Mesendoderm (in vitro differentiated cells): Measurements from ENCODE around the gene SNX8.
"Not testable (repeated sequence)": the region's sequence is repeated elsewhere in the genome, so short reads cannot be mapped to it uniquely, and the experiment has no call there.

Source experiments
- DNase-seq: peaks from one replicate; pipeline ENCODE4 v3.0.0; 2013
- H2AK5ac ChIP-seq: 2 replicates; pipeline ENCODE4 v1.6.1; 2013; ENCODE audit warnings: low read length, inconsistent platforms
- H2BK120ac ChIP-seq: 2 replicates; pipeline ENCODE4 v1.6.1; 2013; ENCODE audit warnings: low read depth, mild to moderate bottlenecking, low read length, moderate library complexity, mixed read lengths
- H2BK15ac ChIP-seq: replicated peaks from 2 replicates; pipeline ENCODE4 v1.6.1; 2013; ENCODE audit warnings: low read depth, mild to moderate bottlenecking, moderate library complexity
- H2BK5ac ChIP-seq: 2 replicates; pipeline ENCODE4 v1.6.1; 2013; ENCODE audit warnings: low read length, inconsistent platforms
- H3K18ac ChIP-seq: 2 replicates; pipeline ENCODE4 v1.6.1; 2013; ENCODE audit warnings: mild to moderate bottlenecking, low read length, mixed read lengths
- H3K23ac ChIP-seq: one replicate; pipeline ENCODE4 v1.6.1; 2013; ENCODE audit warnings: low read length
- H3K27ac ChIP-seq: 2 replicates; pipeline ENCODE4 v1.5.1; 2013; ENCODE audit warnings: low read depth, mild to moderate bottlenecking, inconsistent platforms, low read length, moderate library complexity
- H3K27me3 ChIP-seq: 2 replicates; pipeline ENCODE4 v1.6.1; 2013; ENCODE audit warnings: low read length, control low read depth, mild to moderate bottlenecking, inconsistent platforms; ENCODE audit not compliant: insufficient read depth, poor library complexity
- H3K36me3 ChIP-seq: 2 replicates; pipeline ENCODE4 v1.6.1; 2013; ENCODE audit warnings: low read length, inconsistent platforms; ENCODE audit not compliant: control insufficient read depth, insufficient read depth
- H3K4ac ChIP-seq: one replicate; pipeline ENCODE4 v1.6.1; 2013; ENCODE audit warnings: low read depth, mild to moderate bottlenecking, low read length, moderate library complexity
- H3K4me1 ChIP-seq: 2 replicates; pipeline ENCODE4 v1.6.1; 2013; ENCODE audit warnings: low read depth, low read length, inconsistent platforms; ENCODE audit not compliant: control insufficient read depth
- H3K4me2 ChIP-seq: 2 replicates; pipeline ENCODE4 v1.6.1; 2013; ENCODE audit warnings: low read length
- H3K4me3 ChIP-seq: 2 replicates; pipeline ENCODE4 v1.5.1; 2013; ENCODE audit warnings: mild to moderate bottlenecking, low read length
- H3K56ac ChIP-seq: one replicate; pipeline ENCODE4 v1.6.1; 2013; ENCODE audit warnings: low read length
- H3K79me1 ChIP-seq: 2 replicates; pipeline ENCODE4 v1.6.1; 2013; ENCODE audit warnings: low read length, inconsistent platforms
- H3K79me2 ChIP-seq: 2 replicates; pipeline ENCODE4 v1.6.1; 2013; ENCODE audit warnings: mild to moderate bottlenecking, low read length; ENCODE audit not compliant: control insufficient read depth, insufficient read depth
- H3K9ac ChIP-seq: 2 replicates; pipeline ENCODE4 v1.6.1; 2013; ENCODE audit warnings: low read length, inconsistent platforms
- H4K5ac ChIP-seq: one replicate; pipeline ENCODE4 v1.6.1; 2013; ENCODE audit warnings: low read length
- H4K8ac ChIP-seq: one replicate; pipeline ENCODE4 v1.6.1; 2013; ENCODE audit warnings: low read depth, mild to moderate bottlenecking, control low read depth, low read length, moderate library complexity
- WGBS: extraction: QIAGEN DNeasy Blood & Tissue Kit; methylation state at CpG from one replicate; pipeline ENCODE4 v1.1.7; 2013; ENCODE audit warnings: low lambda C conversion rate, missing lambda C conversion rate; ENCODE audit not compliant: insufficient coverage; ENCODE audit errors: extremely low coverage; 5-methylcytosine and 5-hydroxymethylcytosine counted together

The SNX8 gene

GRCh38 chr7:2353936-2354185 is 39.6 kb upstream of the SNX8 start:
- Histone ChIP-seq H3K23ac (no peak overlapping the region), H4K8ac (no peak overlapping the region), H3K79me1 (peaks cover 4% of the 10 kb centered on the region), H3K4me2 (peak overlapping the region; percentile 66), H3K18ac (peak overlapping the region; percentile 72), H3K36me3 (peaks cover 3% of the 10 kb centered on the region), H2BK5ac (peak overlapping the region; percentile 44), H3K9ac (peak overlapping the region; percentile 91), H2AK5ac (no peak overlapping the region), H2BK120ac (peak overlapping the region; percentile 46), H3K79me2 (peaks cover 50% of the 10 kb centered on the region), H4K5ac (no peak overlapping the region), H3K4ac (peak overlapping the region; percentile 83), H3K4me3 (peak overlapping the region; percentile 85), H3K27ac (peak overlapping the region; percentile 75), H3K56ac (peak overlapping the region; percentile 97), H3K27me3 (no peaks in the 10 kb centered on the region), H2BK15ac (no peak overlapping the region), H3K4me1 (no peaks in the 10 kb centered on the region)
- no CpG with 5 or more reads among the region's 26 CpGs for WGBS
- DNase-seq, result peak; percentile 92

DNA sequence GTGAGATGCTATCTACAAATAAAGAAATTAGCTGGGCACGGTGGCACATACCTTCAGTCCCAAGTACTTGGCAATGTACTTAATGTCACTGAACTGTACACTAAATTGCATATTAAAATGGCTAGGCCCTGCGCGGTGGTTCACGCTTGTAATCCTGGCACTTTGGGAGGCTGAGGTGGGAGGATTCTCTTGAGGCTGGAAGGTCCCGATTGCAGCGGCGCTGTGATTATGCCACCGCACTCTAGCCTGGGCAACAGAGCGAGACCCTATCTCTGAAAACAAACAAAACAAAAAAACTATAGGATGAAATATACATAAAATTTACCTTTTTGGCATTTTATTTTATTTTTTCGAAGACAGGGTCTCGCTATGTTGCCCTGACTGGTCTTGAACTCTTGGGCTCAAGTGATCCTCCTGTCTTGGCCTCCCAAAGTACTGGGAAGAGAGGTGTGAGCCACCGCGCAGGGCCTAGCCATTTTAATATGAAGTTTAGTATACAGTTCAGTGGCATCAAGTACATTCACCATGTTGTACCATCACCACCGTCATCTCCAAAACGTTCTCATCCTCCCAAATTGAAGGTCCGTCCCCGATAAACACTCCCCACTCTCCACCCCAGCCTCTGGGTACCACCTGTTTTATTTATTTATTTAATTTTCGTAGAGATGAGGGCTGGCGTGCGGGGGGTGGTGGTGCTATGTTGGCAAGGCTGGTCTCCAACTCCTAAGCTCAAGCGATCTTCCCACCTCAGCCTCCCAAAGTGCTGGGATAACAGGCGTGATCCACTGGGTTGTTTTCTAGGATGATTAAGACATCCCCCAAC is 39.1 kb upstream of the SNX8 start:
- peak overlapping the region; percentile 61 for H3K18ac ChIP-seq
- no peaks in the 10 kb centered on the region for H3K27me3 ChIP-seq
- peak overlapping the region; percentile 66 for H3K4me2 ChIP-seq
- peaks cover 3% of the 10 kb centered on the region for H3K36me3 ChIP-seq
- peaks cover 45% of the 10 kb centered on the region for H3K79me2 ChIP-seq
- H3K79me1 ChIP-seq, result peaks cover 4% of the 10 kb centered on the region
- H4K5ac ChIP-seq, result no peak overlapping the region
- no peak overlapping the region for H2AK5ac ChIP-seq
- no peaks in the 10 kb centered on the region for H3K4me1 ChIP-seq
- H3K4me3 ChIP-seq, result peak overlapping the region; percentile 85
- H3K23ac ChIP-seq, result no peak overlapping the region
- peak overlapping the region; percentile 1 for H3K4ac ChIP-seq
- peak overlapping the region; percentile 97 for H3K56ac ChIP-seq
- H3K9ac ChIP-seq, result peak overlapping the region; percentile 91
- H2BK15ac ChIP-seq, result no peak overlapping the region
- no CpG with 5 or more reads among the region's 22 CpGs for WGBS
- no peak overlapping the region for H3K27ac ChIP-seq
- no peak overlapping the region for H2BK120ac ChIP-seq
- H4K8ac ChIP-seq, result no peak overlapping the region
- no peak for DNase-seq
- no peak overlapping the region for H2BK5ac ChIP-seq

DNA sequence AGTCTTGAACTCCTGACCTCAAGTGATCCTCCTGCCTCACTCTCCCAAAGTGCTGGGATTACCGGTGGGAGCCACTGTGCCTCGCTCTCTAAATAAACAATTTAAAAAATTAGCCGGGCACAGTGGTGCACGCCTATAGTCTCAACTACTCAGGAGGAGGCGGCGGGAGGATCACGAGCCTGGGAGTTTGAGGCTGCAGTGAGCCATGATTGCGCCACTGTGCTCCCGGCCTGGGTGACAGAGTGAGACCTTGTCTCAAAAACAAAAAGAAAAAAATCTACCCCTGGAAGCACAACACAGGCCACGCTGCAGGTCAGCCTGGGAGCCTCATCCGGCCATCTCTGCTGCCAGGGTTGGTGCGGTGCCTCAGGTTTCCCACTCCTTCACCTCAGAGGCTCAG is 36.6 kb upstream of the SNX8 start:
- Histone ChIP-seq H3K79me1 (peaks cover 4% of the 10 kb centered on the region), H2BK5ac (no peak overlapping the region), H3K4ac (no peak overlapping the region), H2BK120ac (no peak overlapping the region), H3K27ac (no peak overlapping the region), H2AK5ac (no peak overlapping the region), H3K36me3 (no peaks in the 10 kb centered on the region), H3K9ac (no peak overlapping the region), H3K56ac (no peak overlapping the region), H3K27me3 (no peaks in the 10 kb centered on the region), H3K23ac (no peak overlapping the region), H3K4me1 (no peaks in the 10 kb centered on the region), H4K8ac (no peak overlapping the region), H3K79me2 (peaks cover 22% of the 10 kb centered on the region), H2BK15ac (no peak overlapping the region), H4K5ac (no peak overlapping the region), H3K18ac (no peak overlapping the region), H3K4me3 (no peak overlapping the region), H3K4me2 (no peak overlapping the region)
- WGBS, result no CpG with 5 or more reads among the region's 12 CpGs
- DNase-seq, result no peak

GRCh38 chr7:2350055-2350454 is 35.8 kb upstream of the SNX8 start:
- Histone ChIP-seq H3K4me2 (no peak overlapping the region), H3K79me2 (peaks cover 14% of the 10 kb centered on the region), H2BK15ac (no peak overlapping the region), H3K56ac (no peak overlapping the region), H2BK5ac (no peak overlapping the region), H4K5ac (no peak overlapping the region), H3K27me3 (no peaks in the 10 kb centered on the region), H2BK120ac (no peak overlapping the region), H3K9ac (no peak overlapping the region), H3K4ac (no peak overlapping the region), H3K4me3 (no peak overlapping the region), H4K8ac (no peak overlapping the region), H3K18ac (no peak overlapping the region), H3K23ac (no peak overlapping the region), H2AK5ac (no peak overlapping the region), H3K4me1 (no peaks in the 10 kb centered on the region), H3K36me3 (no peaks in the 10 kb centered on the region), H3K79me1 (peaks cover 4% of the 10 kb centered on the region), H3K27ac (no peak overlapping the region)
- no peak for DNase-seq
- no CpG with 5 or more reads among the region's 9 CpGs for WGBS

DNA sequence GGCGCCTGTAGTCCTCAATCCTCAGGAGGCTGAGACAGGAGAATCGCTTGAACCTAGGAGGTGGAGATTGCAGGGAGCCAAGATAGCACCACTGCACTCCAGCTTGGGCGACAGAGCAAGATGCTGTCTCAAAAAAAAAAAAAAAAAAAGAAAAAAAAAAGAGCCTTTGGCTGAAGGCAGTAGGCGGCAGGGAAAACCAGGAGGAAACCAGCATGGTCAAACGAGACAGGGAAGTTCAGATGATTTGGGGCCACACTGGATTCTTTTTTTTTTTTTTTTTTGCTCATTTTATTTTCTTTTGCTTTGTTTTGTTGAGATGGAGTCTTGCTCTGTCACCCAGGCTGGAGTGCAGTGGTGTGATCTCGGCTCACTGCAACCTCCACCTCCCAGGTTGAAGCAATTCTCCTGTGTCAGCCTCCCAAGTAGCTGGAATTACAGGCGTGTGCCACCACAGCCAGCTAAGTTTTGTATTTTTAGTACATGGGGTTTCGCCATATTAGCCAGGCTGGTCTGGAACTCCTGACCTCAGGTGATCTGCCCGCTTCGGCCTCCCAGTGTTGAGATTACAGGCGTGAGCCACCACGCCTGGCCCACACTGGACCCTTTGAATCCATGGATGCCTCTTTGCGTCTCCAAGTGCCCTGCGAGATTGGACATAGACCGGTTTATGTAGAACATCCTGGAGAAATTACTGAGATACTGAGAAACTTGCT is 33.3 kb upstream of the SNX8 start:
- H3K4me2 ChIP-seq, H3K4me1 ChIP-seq, DNase-seq, H3K9ac ChIP-seq, H3K27ac ChIP-seq, H3K79me2 ChIP-seq, H4K5ac ChIP-seq, H3K36me3 ChIP-seq, H3K23ac ChIP-seq, H2BK5ac ChIP-seq, H4K8ac ChIP-seq, H3K18ac ChIP-seq, H2BK15ac ChIP-seq, H3K56ac ChIP-seq, H3K79me1 ChIP-seq, H3K4me3 ChIP-seq, H2BK120ac ChIP-seq, H3K4ac ChIP-seq, H2AK5ac ChIP-seq, H3K27me3 ChIP-seq: not testable (repeated sequence)
- no CpG with 5 or more reads among the region's 15 CpGs for WGBS
